Hepatocyte (in vitro differentiated cells): ENCODE results near the gene RSPO4.

Experiments
- CTCF ChIP-seq: fragments of 200-600 bp; sonication (generic); IDR thresholded peaks from 2 replicates; pipeline ENCODE4 v1.5.1; 2016; ENCODE audit warnings: antibody characterized with exemption, mild to moderate bottlenecking; ENCODE audit not compliant: poor library complexity
- EZH2phosphoT487 ChIP-seq: fragments of 200-600 bp; sonication (generic); IDR thresholded peaks from one replicate; pipeline ENCODE4 v1.6.1; 2018; ENCODE audit warnings: antibody characterized with exemption, mild to moderate bottlenecking, low read depth, moderate library complexity; ENCODE audit not compliant: unreplicated experiment, severe bottlenecking

- no peak for TF ChIP-seq CTCF
- no peak for TF ChIP-seq EZH2phosphoT487
Observed at GRCh38 chr20:982754-983153, 19.4 kb downstream of the RSPO4 start.
